Measurements from ENCODE around the gene GRIN1. TPM values are rescaled to one million over a fixed set of nuclear protein-coding genes. Genes with fewer than 3 reads are reported as not detected.
A peak's percentile ranks its signal among the peaks of the same experiment; 100 is the strongest.

GRIN1 gene
- total and polyA plus RNA-seq, 12 donors = not detected

DNA sequence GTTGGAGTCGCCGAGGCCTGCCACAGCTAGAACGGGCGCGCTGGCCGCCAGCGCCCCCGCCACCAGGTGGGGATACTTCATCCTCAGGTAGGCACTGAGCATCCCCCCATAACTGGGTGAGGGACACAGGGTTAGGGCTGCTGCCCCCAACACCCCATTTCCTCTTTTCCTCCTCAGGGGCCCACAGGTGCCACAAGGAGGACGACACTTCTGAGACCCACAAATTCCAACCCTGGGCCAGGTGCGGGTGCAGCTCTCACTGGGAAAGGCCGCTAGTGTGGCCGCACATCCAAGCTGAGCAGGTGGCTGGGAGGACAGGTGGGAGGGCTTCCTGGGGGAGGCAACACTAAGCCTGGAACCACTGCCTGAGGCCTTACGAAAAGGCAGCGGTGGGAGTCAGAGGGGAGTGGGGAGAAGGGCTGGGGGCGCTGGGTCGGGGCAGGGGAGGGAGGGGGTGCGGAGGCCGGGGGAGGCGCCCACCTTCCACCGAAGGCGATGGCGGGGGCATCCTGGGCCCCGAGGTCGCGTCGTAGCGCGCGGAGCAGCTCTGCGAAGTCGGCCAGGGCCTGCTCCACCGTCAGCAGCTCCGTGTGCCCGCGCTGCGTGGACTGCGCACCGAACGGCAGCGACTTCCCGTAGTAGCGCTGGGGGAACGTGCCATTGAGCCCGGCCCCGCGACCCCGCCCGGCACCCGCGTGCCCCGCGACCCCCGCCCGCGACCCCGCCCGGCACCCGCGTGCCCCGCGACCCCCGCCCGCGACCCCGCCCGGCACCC lies 25.4 kb upstream of the GRIN1 start:
- Histone ChIP-seq H3K27me3 (no peaks in the 10 kb centered on the region), H3K9me3 (no peaks in the 10 kb centered on the region), H3K4me1 (peaks cover 12 to 40% (median 23%) of the 10 kb centered on the region in 9 donors), H3K27ac (no peak overlapping the region), H3K36me3 (peaks cover 0 to 46% (median 26%) of the 10 kb centered on the region in 9 donors), H3K4me3 (peak overlapping the region in 9 of 10 donors; percentile 35 to 95 (median 83))
- ATAC-seq = no peak
- no peak for DNase-seq
- intact Hi-C loops (cut with DNase I) = no loop called here
- TF ChIP-seq, protein P1, sequence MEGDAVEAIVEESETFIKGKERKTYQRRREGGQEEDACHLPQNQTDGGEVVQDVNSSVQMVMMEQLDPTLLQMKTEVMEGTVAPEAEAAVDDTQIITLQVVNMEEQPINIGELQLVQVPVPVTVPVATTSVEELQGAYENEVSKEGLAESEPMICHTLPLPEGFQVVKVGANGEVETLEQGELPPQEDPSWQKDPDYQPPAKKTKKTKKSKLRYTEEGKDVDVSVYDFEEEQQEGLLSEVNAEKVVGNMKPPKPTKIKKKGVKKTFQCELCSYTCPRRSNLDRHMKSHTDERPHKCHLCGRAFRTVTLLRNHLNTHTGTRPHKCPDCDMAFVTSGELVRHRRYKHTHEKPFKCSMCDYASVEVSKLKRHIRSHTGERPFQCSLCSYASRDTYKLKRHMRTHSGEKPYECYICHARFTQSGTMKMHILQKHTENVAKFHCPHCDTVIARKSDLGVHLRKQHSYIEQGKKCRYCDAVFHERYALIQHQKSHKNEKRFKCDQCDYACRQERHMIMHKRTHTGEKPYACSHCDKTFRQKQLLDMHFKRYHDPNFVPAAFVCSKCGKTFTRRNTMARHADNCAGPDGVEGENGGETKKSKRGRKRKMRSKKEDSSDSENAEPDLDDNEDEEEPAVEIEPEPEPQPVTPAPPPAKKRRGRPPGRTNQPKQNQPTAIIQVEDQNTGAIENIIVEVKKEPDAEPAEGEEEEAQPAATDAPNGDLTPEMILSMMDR (IDR thresholded peaks at IDR 0.05) = no peak
- WGBS, 2 donors = 33 to 69% methylated on average over 21 to 66 of the region's 66 CpGs

DNA sequence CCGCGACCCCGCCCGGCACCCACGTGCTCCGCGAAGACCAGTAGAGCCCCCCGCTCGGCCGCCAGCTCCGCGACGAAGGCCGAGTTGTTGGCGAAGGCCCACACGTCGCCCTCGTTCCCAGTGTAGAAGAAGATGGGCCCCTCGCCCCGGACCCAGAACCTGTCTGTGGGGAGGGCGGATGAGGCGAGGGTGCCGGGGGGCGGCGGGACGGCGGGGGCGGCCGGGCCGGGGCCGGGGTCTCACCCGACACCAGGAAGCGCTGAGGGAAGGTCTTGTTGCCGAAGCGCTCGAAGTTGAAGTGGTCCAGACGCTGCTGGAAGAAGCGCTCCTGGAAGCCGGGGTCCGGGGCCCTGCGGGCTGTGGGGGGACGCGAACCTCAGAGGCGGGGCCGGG lies 24.7 kb upstream of the GRIN1 start:
- TF ChIP-seq, protein P1 (IDR thresholded peaks at IDR 0.05) = no peak
- no peaks in the 10 kb centered on the region for H3K9me3 ChIP-seq
- H3K36me3 ChIP-seq = peaks cover 0 to 39% (median 19%) of the 10 kb centered on the region in 9 donors
- no peaks in the 10 kb centered on the region for H3K27me3 ChIP-seq
- H3K27ac ChIP-seq = peak overlapping the region in 9 of 10 donors; percentile 26 to 85 (median 68)
- ATAC-seq = peak in 2 of 8 donors; percentile 2 to 3
- intact Hi-C loops (cut with DNase I) = no loop called here
- 1% methylated on average over 25 to 42 of the region's 45 CpGs for WGBS, 2 donors
- peaks cover 12 to 40% (median 23%) of the 10 kb centered on the region in 9 donors for H3K4me1 ChIP-seq
- H3K4me3 ChIP-seq = peak overlapping the region; percentile 66 to 95 (median 86)
- no peak for DNase-seq

DNA sequence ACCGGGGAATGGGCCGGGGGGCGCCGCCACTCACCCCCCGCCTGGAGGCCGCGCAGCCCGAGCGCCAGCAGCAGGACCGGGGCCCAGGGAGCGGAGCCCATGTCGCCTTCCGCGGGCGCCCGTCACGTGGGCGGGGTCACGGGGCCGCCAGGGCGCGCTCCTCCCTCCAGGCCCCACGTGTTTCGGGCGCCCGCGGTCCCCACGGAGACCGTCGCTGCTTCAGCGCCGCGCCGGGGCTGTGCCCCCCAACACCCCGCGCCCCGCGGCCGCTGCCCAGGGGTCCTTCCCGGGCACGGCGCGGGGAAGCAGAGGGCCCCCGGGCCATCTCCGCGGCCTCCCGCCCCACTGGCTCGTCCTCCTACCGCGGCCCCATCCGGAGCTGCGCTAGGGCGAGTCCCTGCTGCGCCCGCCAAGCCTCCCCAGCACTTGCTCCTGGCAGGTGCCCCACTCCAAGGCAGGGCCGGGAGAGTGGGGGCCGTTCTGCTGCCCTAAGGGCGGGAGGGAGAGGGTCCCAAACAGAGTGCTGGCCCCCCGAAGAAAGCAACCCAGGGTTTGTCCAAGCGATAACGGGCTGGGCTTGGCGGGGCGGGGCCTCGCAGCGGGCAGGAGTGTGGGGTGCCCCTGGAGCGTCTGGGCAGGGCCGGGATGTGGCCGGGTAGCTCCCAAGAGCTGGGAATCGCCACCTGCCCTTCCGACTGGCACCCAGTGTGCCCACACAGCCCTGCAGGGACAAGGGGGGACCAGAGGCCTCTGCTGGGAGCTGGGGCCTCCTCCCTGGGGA lies 24.2 kb upstream of the GRIN1 start, which contains the start of gene DPP7:
Gene DPP7, minus strand, starts transcription at position 121 of the 781 bp plus-strand sequence. Its CDS starts 20 bp downstream, at position 101.
- 6 to 22% methylated on average over 30 to 70 of the region's 70 CpGs for WGBS, 2 donors
- intact Hi-C loops (cut with DNase I) = loop anchor here in 3 of 10 donors (1.0 to 5.0 kb wide), 3 partner anchors 29 to 122 kb away; partner anchors contain the start of genes CYSRT1 (in 1 of the 3), MAN1B1 (in 1 of the 3) and RNF224 (in 1 of the 3)
- ATAC-seq = peak; percentile 66 to 91 (median 84)
- Histone ChIP-seq H3K4me1 (peaks cover 12 to 40% (median 23%) of the 10 kb centered on the region in 9 donors), H3K4me3 (peak within 1 kb of the TSS; percentile 66 to 95 (median 86)), H3K27me3 (no peaks in the 10 kb centered on the region), H3K36me3 (peaks cover 0 to 33% (median 18%) of the 10 kb centered on the region in 9 donors), H3K9me3 (no peaks in the 10 kb centered on the region), H3K27ac (peak within 1 kb of the TSS; percentile 62 to 95 (median 78))
- peak; percentile 73 to 80 for DNase-seq
- TF ChIP-seq, protein P1 (IDR thresholded peaks at IDR 0.05) = no peak
